Stimulated activated CD4-positive, alpha-beta T cell treated with anti-CD3 and anti-CD28 coated beads, Interleukin-15, amount 100 ng/mL, for 24 hours (primary cell): ENCODE data around the gene IL32.

Experiments used
- DNase-seq: peaks from one replicate; pipeline ENCODE4 v3.0.0-alpha.2; 2020

Gene IL32

GRCh38 chr16:3065069-3065741 lies at the start of gene IL32:
TSS of gene IL32 (plus strand) at chr16:3065640. CDS start at chr16:3065812, 172 bp downstream.
- peak; percentile 86 for DNase-seq

- no peak for DNase-seq
These were observed 49.4 kb upstream of the IL32 start for GRCh38 chr16:3015865-3016521.

GRCh38 chr16:3017344-3017743 lies 48.1 kb upstream of the IL32 start:
- no peak for DNase-seq

- peak; percentile 52 for DNase-seq
These were observed 47.5 kb upstream of the IL32 start, which contains the start of gene CLDN6 for GRCh38 chr16:3017794-3018506. TSS of gene CLDN6 (minus strand) at chr16:3018183. CDS start at chr16:3016021, 2,162 bp downstream.

GRCh38 chr16:3019594-3020246 lies 45.7 kb upstream of the IL32 start:
- DNase-seq = no peak

- peak; percentile 81 for DNase-seq
These were observed 45.2 kb upstream of the IL32 start, which contains the start of gene TNFRSF12A for GRCh38 chr16:3020247-3020603. TSS of gene TNFRSF12A (plus strand) at chr16:3020368. CDS start at chr16:3020398, 30 bp downstream.

- DNase-seq = peak; percentile 64
These were observed 44.6 kb upstream of the IL32 start for GRCh38 chr16:3020604-3021448.

GRCh38 chr16:3021449-3022207 lies 43.8 kb upstream of the IL32 start:
- peak; percentile 94 for DNase-seq

- DNase-seq = peak; percentile 95
These were observed 43.2 kb upstream of the IL32 start for GRCh38 chr16:3022208-3022683.

- peak; percentile 23 for DNase-seq
These were observed 42.6 kb upstream of the IL32 start for GRCh38 chr16:3022684-3023414.

- DNase-seq = peak; percentile 51
These were observed 42.1 kb upstream of the IL32 start for GRCh38 chr16:3023415-3023668.

- DNase-seq = peak; percentile 98
These were observed 41.6 kb upstream of the IL32 start, which contains the start of the genes HCFC1R1 and THOC6 for GRCh38 chr16:3023669-3024478. TSS of gene HCFC1R1 (minus strand) at chr16:3023942. CDS start at chr16:3023941, 1 bp downstream. TSS of gene THOC6 (plus strand) at chr16:3024035. CDS start at chr16:3024327, 292 bp downstream.

GRCh38 chr16:3025032-3026002 lies 40.1 kb upstream of the IL32 start:
- no peak for DNase-seq

GRCh38 chr16:3026003-3026378 lies 39.4 kb upstream of the IL32 start:
- no peak for DNase-seq

GRCh38 chr16:3026609-3027488 lies 38.6 kb upstream of the IL32 start:
- DNase-seq = no peak

- DNase-seq = no peak
These were observed 38.0 kb upstream of the IL32 start for GRCh38 chr16:3027489-3027795.

GRCh38 chr16:3027983-3028715 lies 37.3 kb upstream of the IL32 start:
- peak; percentile 92 for DNase-seq
